IPS DF 6.9 (cell line): ENCODE measurements around the gene RAB30.
A peak's percentile ranks its signal among the peaks of the same experiment; 100 is the strongest.

Source experiments
- DNase-seq: peaks from one replicate; pipeline ENCODE4 v3.0.0-alpha.2; 2013; ENCODE audit warnings: low read depth, low spot score
- H3K27ac ChIP-seq: one replicate; pipeline ENCODE4 v1.5.1; 2013; ENCODE audit warnings: low read length, control low read depth
- H3K27me3 ChIP-seq: 2 replicates; pipeline ENCODE4 v1.6.1; 2013; ENCODE audit warnings: mild to moderate bottlenecking, low read length; ENCODE audit not compliant: control insufficient read depth, insufficient read depth
- H3K36me3 ChIP-seq: 2 replicates; pipeline ENCODE4 v1.6.1; 2013; ENCODE audit warnings: low read length; ENCODE audit not compliant: control insufficient read depth, insufficient read depth
- H3K4me1 ChIP-seq: 2 replicates; pipeline ENCODE4 v1.6.1; 2013; ENCODE audit warnings: low read length; ENCODE audit not compliant: control insufficient read depth, insufficient read depth
- H3K4me3 ChIP-seq: 2 replicates; pipeline ENCODE4 v1.5.1; 2013; ENCODE audit warnings: mild to moderate bottlenecking, low read length
- H3K9me3 ChIP-seq: 2 replicates; pipeline ENCODE4 v1.6.1; 2013; ENCODE audit warnings: low read length, inconsistent platforms; ENCODE audit not compliant: control insufficient read depth, insufficient read depth
- WGBS: extraction: QIAGEN DNeasy Blood & Tissue Kit; methylation state at CpG from one replicate; pipeline ENCODE4 v1.1.7; 2013; ENCODE audit warnings: mixed read lengths, missing lambda C conversion rate; ENCODE audit not compliant: insufficient read length, insufficient coverage; 5-methylcytosine and 5-hydroxymethylcytosine counted together

Gene RAB30, protein sequence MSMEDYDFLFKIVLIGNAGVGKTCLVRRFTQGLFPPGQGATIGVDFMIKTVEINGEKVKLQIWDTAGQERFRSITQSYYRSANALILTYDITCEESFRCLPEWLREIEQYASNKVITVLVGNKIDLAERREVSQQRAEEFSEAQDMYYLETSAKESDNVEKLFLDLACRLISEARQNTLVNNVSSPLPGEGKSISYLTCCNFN

DNA sequence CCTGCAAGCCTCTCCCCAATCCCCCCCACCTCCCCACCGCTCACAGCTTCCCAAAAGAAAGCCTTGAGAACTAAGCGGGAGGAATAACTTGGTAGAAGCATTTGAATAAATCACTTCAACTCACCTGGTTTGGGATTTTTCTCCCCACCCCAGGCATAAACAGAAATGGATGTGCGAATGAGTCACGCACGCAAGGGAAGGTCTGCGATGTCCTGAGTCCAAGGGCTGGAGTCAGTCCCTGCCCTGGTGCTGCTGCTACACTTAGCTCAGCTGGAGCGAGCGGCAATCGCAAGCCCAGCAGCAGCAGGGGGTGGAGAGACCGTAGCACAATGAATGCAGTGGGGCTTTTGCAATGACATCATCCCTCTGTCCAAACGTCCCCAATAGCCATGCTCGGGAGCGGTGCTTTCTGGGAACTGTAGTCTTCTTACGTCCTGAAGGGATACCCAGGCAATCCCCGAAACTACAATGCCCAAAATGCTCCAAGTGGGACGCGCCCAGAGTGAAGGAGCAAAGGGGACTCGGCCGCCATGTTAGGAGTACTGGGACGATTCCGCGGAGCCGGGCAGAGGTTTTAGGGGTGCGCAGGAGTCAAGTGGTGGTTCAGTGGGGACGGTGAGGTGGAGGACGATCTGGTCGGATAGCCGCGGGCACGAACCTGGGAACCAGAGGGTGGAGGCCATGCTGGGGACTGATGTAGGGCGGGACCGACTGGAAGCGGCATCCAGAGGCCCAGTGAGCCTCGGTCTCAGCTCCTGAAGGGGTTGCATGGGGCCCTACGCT is at the start of gene RAB30:
TSS of gene RAB30 (minus strand) at position 331 of the 783 bp plus-strand sequence. CDS start 74,581 bp downstream, outside the sequence.
- WGBS = no CpG with 5 or more reads among the region's 35 CpGs
- H3K4me1 ChIP-seq = no peaks in the 10 kb centered on the region
- DNase-seq = peak; percentile 99
- H3K36me3 ChIP-seq = no peaks in the 10 kb centered on the region
- no peaks in the 10 kb centered on the region for H3K9me3 ChIP-seq
- no peaks in the 10 kb centered on the region for H3K27me3 ChIP-seq
- H3K27ac ChIP-seq = no peak within 1 kb of the TSS
- peak within 1 kb of the TSS; percentile 86 for H3K4me3 ChIP-seq

DNA sequence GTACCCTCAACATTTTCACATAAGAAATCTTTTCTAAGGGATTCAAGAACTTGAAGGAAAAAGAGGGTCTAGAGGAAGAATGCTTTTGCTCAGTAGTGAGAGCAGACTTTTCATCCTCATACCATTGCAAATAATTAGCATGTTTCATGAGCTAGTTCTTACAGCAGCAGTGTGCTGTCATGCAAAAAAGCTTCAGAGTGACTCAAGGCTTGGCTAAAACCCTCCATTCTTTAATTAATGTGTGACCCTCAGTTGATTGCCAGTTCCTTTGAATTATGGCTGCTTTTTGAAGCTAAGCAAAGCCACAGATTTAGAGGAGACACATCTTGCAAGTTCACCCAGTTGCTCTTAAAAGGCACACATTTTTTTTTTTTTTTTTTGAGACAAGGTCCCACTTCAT is 48.6 kb upstream of the RAB30 start:
- no peak overlapping the region for H3K4me3 ChIP-seq
- no peak for DNase-seq
- no peaks in the 10 kb centered on the region for H3K36me3 ChIP-seq
- H3K27ac ChIP-seq = no peak overlapping the region
- no peaks in the 10 kb centered on the region for H3K9me3 ChIP-seq
- H3K27me3 ChIP-seq = no peaks in the 10 kb centered on the region
- H3K4me1 ChIP-seq = no peaks in the 10 kb centered on the region

DNA sequence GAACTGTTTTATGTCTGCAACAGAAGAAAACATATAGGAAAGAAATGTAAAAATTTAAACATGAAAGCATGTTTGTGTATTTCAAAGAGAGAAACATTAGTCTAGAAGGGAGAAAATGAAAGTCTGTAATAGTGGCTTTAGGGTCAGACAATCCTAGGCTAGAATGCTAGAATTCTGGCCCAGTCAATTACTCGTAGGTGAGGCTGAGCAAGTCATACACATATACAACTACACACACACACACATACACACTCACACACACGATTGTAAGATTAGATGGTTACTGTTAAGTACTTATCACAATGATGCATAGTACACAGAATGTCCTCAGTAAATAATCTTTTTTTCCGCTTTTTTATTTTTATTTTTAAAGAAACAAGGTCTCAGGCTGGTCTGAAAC is 47.5 kb upstream of the RAB30 start:
- Histone ChIP-seq H3K27ac (no peak overlapping the region), H3K4me3 (no peak overlapping the region), H3K4me1 (no peaks in the 10 kb centered on the region), H3K36me3 (no peaks in the 10 kb centered on the region), H3K27me3 (no peaks in the 10 kb centered on the region), H3K9me3 (no peaks in the 10 kb centered on the region)
- DNase-seq = no peak
- no CpG with 5 or more reads among the region's 3 CpGs for WGBS

- Histone ChIP-seq H3K4me1 (no peaks in the 10 kb centered on the region), H3K9me3 (no peaks in the 10 kb centered on the region), H3K4me3 (no peak overlapping the region), H3K27me3 (no peaks in the 10 kb centered on the region), H3K36me3 (no peaks in the 10 kb centered on the region), H3K27ac (no peak overlapping the region)
- DNase-seq = no peak
Observed at GRCh38 chr11:83118814-83119213, 47.1 kb upstream of the RAB30 start.

- no peaks in the 10 kb centered on the region for H3K4me1 ChIP-seq
- no peaks in the 10 kb centered on the region for H3K9me3 ChIP-seq
- DNase-seq = no peak
- no peak overlapping the region for H3K4me3 ChIP-seq
- no peak overlapping the region for H3K27ac ChIP-seq
- H3K36me3 ChIP-seq = no peaks in the 10 kb centered on the region
- no CpG with 5 or more reads among the region's 3 CpGs for WGBS
- H3K27me3 ChIP-seq = no peaks in the 10 kb centered on the region
Observed at GRCh38 chr11:83116015-83116641, 44.4 kb upstream of the RAB30 start.

- Histone ChIP-seq H3K4me3 (no peak overlapping the region), H3K4me1 (no peaks in the 10 kb centered on the region), H3K27ac (no peak overlapping the region), H3K27me3 (no peaks in the 10 kb centered on the region), H3K9me3 (no peaks in the 10 kb centered on the region), H3K36me3 (no peaks in the 10 kb centered on the region)
- no peak for DNase-seq
- WGBS = no CpG with 5 or more reads among the region's 5 CpGs
Observed at GRCh38 chr11:83115551-83115950, 43.9 kb upstream of the RAB30 start.

- DNase-seq = no peak
- Histone ChIP-seq H3K4me3 (no peak overlapping the region), H3K4me1 (no peaks in the 10 kb centered on the region), H3K36me3 (no peaks in the 10 kb centered on the region), H3K27ac (no peak overlapping the region), H3K9me3 (no peaks in the 10 kb centered on the region), H3K27me3 (no peaks in the 10 kb centered on the region)
- no CpG with 5 or more reads among the region's 3 CpGs for WGBS
Observed at GRCh38 chr11:83115026-83115425, 43.3 kb upstream of the RAB30 start.

- no peaks in the 10 kb centered on the region for H3K27me3 ChIP-seq
- no CpG with 5 or more reads among the region's 2 CpGs for WGBS
- H3K36me3 ChIP-seq = no peaks in the 10 kb centered on the region
- no peaks in the 10 kb centered on the region for H3K9me3 ChIP-seq
- no peak overlapping the region for H3K4me3 ChIP-seq
- H3K27ac ChIP-seq = no peak overlapping the region
- DNase-seq = no peak
- no peaks in the 10 kb centered on the region for H3K4me1 ChIP-seq
Observed at GRCh38 chr11:83112886-83113285, 41.2 kb upstream of the RAB30 start.

DNA sequence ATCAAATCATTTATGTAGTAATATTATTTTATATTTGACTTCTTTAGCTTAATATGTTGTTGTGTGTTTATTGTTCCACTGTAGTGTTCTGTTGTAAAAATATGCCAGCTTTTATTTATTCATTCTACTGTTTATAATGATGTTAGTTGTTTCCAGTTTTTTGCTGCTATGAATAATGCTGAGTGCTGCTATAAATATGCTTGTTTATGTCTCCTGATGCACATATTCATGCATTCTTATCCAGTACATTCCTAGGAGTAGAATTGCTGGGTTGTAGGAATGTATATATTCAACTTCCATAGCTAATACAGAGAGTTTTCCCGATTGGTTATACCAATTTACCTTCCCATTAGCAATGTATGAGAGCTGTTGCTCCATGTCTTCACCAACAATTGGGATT is 33.5 kb upstream of the RAB30 start:
- Histone ChIP-seq H3K9me3 (no peaks in the 10 kb centered on the region), H3K4me3 (no peak overlapping the region), H3K36me3 (no peaks in the 10 kb centered on the region), H3K27me3 (no peaks in the 10 kb centered on the region), H3K4me1 (no peaks in the 10 kb centered on the region), H3K27ac (no peak overlapping the region)
- no peak for DNase-seq
- WGBS = no CpG with 5 or more reads among the region's 1 CpG

DNA sequence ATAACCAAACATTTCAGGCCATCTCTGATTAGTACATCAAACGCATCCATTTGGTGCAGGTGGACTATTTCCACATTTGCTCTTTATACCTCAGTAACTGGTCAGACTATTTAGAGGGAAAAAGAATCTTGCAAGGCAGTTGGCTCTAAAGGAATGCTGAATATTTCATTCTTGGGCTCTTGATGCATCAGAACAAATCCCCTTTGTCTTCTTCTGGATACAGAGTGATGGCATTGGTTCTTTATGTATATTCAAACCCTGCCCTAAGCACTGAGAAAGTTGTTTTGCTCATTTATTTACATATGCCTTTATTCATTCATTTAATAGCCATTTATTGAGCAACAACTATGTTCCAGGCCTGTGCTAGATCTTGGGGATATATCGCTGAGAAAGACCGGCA is 31.1 kb upstream of the RAB30 start:
- Histone ChIP-seq H3K9me3 (no peaks in the 10 kb centered on the region), H3K4me1 (no peaks in the 10 kb centered on the region), H3K27ac (no peak overlapping the region), H3K36me3 (no peaks in the 10 kb centered on the region), H3K4me3 (no peak overlapping the region), H3K27me3 (no peaks in the 10 kb centered on the region)
- no CpG with 5 or more reads among the region's 3 CpGs for WGBS
- no peak for DNase-seq
